Skin epidermis (tissue), 12 donors: ENCODE data around the gene KCNQ1.

Experiments used
- H3K27ac ChIP-seq, 21 experiments: fragments of 200-600 bp; sonication (generic) in 11 of 21; one replicate each; pipeline ENCODE4 v1.5.0; 2020; ENCODE audit warnings: mild to moderate bottlenecking in 3 of 21, inconsistent platforms in 2 of 21, moderate library complexity in 2 of 21
- H3K4me3 ChIP-seq, 7 experiments: fragments of 200-600 bp; sonication (generic) in 2 of 7; one replicate each; pipeline ENCODE4 v1.5.0; 2020; ENCODE audit warnings: inconsistent platforms in 2 of 7, mild to moderate bottlenecking in 2 of 7, moderate library complexity in 1 of 7

Gene KCNQ1

GRCh38 chr11:2860636-2861035, 415.8 kb downstream of the KCNQ1 start:
- no peak overlapping the region for H3K27ac ChIP-seq
- no peak overlapping the region for H3K4me3 ChIP-seq

- Histone ChIP-seq H3K27ac (no peak overlapping the region), H3K4me3 (peak overlapping the region in 1 of 7 experiments; percentile 31)
Measured at GRCh38 chr11:2862395-2863275, 417.8 kb downstream of the KCNQ1 start.

GRCh38 chr11:2863276-2863618, 418.4 kb downstream of the KCNQ1 start:
- H3K4me3 ChIP-seq: no peak overlapping the region
- H3K27ac ChIP-seq: no peak overlapping the region

DNA sequence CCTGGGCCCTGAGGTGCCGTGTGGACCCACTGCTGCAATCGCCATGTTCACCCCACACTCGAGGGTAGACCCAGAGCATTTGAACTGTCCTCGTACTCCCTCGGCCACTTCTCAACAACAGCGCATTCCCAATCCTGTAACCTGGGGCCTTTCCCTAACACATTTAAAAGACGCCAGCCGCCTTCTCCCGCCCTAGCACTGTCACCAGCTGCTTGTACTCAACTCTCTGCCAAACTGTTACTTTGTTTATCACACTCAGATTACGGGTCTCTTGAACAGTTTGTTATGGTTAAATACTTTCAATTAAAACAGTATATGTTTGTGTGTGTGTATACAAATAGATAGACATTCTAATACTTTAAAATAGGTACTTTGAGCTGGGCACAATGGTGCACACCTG, 420.1 kb downstream of the KCNQ1 start:
- Histone ChIP-seq H3K27ac (no peak overlapping the region), H3K4me3 (no peak overlapping the region)

- no peak overlapping the region for H3K27ac ChIP-seq
- no peak overlapping the region for H3K4me3 ChIP-seq
Measured at GRCh38 chr11:2865922-2866577, 421.2 kb downstream of the KCNQ1 start.

DNA sequence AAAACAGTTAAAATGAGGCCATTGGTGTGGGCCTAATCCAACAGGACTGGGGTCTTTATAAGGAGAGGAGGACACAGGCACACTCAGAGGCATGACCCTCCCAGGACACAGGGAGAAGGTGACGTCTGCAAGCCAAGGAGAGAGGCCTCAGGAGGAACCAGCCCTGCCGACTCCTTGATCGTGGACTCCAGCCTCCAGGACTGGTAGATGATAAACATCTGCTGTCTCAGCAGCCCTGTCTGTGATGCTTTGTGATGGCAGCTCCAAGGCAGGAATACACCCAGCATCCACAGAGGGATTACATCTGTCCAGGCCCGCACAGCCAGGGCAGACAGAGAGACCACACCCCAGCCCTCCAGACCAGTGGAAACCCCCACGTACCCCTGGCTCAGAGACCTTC, 422.3 kb downstream of the KCNQ1 start:
- H3K27ac ChIP-seq: no peak overlapping the region
- H3K4me3 ChIP-seq: no peak overlapping the region

GRCh38 chr11:2867722-2868505, 423.1 kb downstream of the KCNQ1 start:
- Histone ChIP-seq H3K27ac (no peak overlapping the region), H3K4me3 (peak overlapping the region in 1 of 7 experiments; percentile 20)

DNA sequence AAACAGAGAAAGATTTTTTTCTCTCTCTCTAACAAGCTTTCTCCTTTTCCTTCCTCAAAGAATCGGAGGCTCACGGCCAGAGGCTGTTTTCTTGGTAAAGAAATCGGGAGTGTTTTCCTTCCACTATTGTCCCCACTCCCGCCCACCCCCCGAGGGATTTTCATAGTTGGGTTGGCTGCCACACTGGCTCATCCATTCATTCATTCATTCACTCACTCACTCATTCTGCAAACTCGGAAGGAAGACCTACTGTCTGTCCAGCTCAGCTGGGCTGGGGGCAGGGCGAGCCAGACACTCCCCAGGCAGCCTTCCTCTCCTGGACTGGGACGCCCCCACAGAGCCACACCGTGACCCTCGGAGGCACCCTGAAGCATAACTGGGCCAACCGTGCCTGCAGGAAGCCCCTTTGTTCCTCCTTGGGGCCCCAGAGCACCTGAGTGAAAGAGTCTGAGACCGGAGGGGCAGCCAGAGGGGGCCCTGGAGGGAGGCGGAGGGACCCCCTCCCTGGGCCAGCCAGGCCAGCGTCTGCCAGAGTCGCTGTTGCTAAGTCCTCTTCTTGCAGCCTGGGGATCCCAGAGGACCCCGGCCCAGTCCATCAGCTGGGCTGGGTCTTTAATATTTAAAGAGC, 423.8 kb downstream of the KCNQ1 start:
- peak overlapping the region in 1 of 7 experiments; percentile 20 for H3K4me3 ChIP-seq
- H3K27ac ChIP-seq: no peak overlapping the region

- H3K4me3 ChIP-seq: no peak overlapping the region
- H3K27ac ChIP-seq: no peak overlapping the region
Measured at GRCh38 chr11:2869134-2869526, 424.3 kb downstream of the KCNQ1 start.

DNA sequence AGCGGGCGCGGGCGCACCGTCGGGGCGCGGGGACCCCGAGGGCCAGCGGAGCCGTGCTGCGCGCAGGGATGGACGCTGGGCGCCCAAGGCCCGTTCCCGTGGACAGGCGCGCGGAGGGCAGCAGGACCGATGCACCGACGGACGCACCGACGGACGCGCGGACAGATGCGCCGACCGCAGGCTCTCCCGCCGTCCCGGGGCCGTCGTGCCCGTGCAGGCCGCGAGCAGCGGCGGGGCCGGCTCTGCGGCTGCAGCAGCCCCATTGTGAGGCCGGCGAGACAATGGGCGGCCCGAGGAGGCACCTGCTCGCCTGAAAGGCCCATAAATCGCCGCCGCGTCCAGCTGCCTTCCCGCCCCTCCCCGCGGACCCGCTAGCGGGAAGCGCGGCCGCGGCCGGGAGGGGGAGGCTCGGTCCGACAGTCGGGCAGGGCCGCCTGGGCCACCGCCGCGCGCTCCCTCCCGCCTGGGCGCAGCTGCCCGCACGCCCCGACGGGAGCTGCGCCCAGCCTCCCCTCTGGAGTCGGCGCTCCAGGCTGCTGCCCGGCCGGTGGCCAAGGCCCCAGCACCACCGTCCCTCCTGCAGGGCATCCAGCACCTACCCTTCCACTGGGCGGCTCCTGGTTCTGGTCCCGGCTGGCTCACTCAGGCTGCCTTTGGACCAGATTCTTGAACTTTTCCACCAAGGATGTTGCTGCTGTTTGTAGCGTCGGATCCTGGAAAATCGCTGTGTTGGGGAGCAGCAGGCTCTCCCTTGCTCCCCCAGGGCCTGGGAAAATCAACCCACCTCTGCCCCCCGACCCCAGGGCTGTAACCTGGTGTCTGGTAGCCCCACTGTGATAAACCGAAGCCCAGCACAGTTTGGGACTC, 425.0 kb downstream of the KCNQ1 start:
- no peak overlapping the region for H3K4me3 ChIP-seq
- H3K27ac ChIP-seq: no peak overlapping the region

GRCh38 chr11:2870460-2870859, 425.7 kb downstream of the KCNQ1 start:
- H3K4me3 ChIP-seq: no peak overlapping the region
- H3K27ac ChIP-seq: no peak overlapping the region

DNA sequence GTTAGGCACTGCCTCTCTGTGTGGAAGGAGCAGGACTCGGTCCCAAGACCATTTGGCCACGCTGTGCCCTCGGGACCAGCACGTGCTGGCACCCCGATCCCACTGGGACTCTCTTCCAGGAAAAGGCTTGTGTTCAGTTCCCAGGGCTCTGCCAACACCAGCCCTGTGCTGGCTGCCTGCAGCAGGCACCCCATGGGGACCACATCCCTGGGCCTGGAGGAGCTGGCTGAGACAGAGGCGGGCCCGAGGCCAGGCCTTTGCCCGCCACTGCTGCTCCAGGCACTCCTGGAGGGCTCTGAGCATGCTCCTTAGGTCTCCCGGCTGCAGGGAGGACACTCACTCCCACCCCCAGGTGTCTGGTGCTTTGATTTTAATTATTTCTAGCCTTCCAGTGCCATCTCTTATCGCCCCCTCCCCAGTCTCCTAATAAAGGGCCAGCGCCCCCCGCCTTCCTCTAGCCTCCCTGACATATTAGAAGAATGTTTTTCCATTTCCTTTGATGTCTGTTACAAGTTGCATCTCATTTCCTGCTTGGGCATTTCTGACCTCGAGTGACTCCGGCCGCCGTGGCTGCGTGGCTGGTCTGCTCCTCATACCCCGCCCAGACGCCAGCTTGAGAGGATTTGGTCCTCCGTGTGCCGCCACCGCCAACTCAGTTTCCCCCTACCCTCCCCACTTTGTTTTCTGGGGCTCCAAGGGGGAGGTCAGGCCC, 426.3 kb downstream of the KCNQ1 start:
- no peak overlapping the region for H3K27ac ChIP-seq
- H3K4me3 ChIP-seq: no peak overlapping the region

GRCh38 chr11:2874963-2875362, 430.2 kb downstream of the KCNQ1 start:
- H3K27ac ChIP-seq: no peak overlapping the region
- H3K4me3 ChIP-seq: no peak overlapping the region

DNA sequence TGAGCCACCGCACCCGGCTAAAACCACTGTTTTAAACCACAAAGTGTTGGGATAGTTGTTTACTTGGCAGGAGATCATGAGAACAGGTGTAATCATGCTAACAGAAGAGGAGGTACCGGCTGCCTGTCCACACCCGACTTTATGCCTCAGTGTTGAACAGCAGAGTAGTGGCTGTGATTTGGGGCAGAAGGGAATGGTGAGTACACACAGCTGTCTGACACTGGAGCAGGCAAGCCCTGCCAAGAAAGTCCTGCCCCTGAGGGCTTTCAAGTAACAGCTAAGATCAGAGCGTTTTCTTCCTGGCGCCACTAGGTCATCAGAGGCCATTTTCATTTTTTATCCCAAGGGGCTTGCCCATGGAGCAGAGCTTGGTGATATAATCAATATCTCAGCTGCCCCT, 432.7 kb downstream of the KCNQ1 start:
- Histone ChIP-seq H3K27ac (no peak overlapping the region), H3K4me3 (no peak overlapping the region)

- Histone ChIP-seq H3K4me3 (no peak overlapping the region), H3K27ac (no peak overlapping the region)
Measured at GRCh38 chr11:2878782-2879181, 434.0 kb downstream of the KCNQ1 start.

DNA sequence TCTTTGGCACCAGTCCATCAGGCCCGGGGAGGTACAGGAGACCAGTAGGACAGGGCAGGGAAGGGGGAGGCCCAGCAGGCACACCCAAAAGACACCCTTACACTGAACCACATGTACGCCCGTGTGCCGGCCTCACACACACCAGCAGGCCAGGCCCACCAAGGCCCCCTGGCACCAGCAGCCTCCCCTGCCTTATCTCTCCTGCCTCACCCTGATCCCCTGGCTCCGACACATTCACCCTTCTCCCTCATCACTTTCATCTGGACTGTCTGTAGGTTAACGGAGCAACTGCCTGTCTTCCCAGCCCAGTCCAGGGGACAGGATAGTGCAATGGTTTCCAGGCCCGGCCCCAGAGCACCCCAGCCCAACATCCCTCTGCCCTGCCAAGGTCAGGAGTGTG, 435.8 kb downstream of the KCNQ1 start:
- Histone ChIP-seq H3K27ac (no peak overlapping the region), H3K4me3 (no peak overlapping the region)

DNA sequence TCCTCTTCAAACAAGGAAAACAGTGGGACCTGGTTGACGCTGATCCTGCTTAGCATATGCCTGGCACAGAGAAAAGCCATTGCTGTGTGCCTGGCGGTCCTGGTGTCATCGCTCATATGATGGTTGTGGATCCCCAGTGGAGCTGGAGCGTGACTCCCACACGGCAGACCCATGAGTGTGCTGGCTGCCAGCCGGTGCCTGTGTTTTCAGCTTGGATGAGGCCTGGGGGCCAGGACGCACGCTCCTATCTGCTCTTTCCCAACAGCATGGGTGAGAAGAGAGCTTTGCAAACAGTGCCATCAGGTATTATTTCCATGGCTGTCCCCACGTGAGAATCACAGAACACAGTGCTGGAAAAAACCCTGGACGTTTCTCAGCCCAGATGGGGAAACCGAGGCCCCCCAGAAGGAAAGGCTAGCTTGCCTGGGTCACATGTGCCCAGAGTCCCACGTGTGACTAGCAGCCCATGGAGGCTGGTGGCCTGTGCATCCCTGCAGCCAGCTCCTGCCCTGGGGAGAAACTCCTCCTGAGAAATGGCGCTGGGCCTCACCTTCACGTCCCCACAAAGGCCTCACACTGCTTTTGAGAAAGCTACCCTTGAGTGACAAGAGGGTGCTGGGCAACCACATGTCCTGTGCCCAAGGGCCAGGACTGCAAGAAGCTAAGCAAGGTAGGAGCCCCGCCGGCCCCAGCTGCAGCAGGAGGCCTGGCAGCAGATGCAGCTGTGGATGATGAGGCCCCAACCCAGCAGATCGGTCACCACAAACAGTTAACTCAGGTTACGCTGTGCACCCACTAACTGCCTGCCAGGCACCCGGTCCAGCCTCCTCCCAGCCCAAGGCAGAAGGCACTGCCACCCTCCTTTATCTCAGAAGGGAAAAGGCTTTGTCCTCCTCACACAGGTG, 436.5 kb downstream of the KCNQ1 start:
- no peak overlapping the region for H3K27ac ChIP-seq
- no peak overlapping the region for H3K4me3 ChIP-seq

GRCh38 chr11:2881981-2882375, 437.2 kb downstream of the KCNQ1 start:
- no peak overlapping the region for H3K4me3 ChIP-seq

More at GRCh38 chr11:2881981-2882375, 437.2 kb downstream of the KCNQ1 start:
- no peak overlapping the region for H3K27ac ChIP-seq
